Suprapubic skin (tissue), 3 donors: ENCODE data around the gene B9D2.

Source experiments
- POLR2A ChIP-seq, 2 donors: fragments of 450-650 bp; IDR thresholded peaks; one replicate each; pipeline ENCODE4 v1.6.1; 2017; ENCODE audit warnings: antibody characterized with exemption in 2 of 2, mild to moderate bottlenecking in 2 of 2, moderate library complexity in 2 of 2
- TF ChIP-seq, protein P1 (sequence below), 2 donors: fragments of 200-600 bp in 1 of 2; fragments of 450-650 bp in 1 of 2; sonication (generic) in 1 of 2; IDR thresholded peaks; one replicate each; pipeline ENCODE4 v1.5.1; 2016 to 2019; ENCODE audit warnings: antibody characterized with exemption in 2 of 2, mild to moderate bottlenecking in 1 of 2, moderate library complexity in 1 of 2

DNA sequence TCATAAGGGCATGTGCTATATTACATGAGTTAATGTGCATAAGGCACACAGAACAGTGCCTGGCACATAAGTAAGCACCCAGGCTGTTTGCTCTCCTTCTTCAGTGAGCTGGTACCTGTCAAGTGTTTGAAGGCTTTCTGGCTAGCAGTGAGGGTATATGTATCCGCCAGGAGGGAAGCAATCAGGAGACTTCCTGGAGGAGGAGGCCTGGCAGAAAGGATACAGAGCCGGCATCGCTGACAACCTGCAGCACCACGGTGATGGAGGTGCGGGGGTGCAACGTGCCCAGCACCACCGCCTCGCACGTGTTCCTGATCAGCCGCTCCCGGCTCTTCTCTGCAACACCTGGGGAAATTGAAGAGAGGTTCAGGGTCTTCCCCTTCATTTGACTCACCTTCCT lies 27.7 kb upstream of the B9D2 start:
- TF ChIP-seq, protein P1, sequence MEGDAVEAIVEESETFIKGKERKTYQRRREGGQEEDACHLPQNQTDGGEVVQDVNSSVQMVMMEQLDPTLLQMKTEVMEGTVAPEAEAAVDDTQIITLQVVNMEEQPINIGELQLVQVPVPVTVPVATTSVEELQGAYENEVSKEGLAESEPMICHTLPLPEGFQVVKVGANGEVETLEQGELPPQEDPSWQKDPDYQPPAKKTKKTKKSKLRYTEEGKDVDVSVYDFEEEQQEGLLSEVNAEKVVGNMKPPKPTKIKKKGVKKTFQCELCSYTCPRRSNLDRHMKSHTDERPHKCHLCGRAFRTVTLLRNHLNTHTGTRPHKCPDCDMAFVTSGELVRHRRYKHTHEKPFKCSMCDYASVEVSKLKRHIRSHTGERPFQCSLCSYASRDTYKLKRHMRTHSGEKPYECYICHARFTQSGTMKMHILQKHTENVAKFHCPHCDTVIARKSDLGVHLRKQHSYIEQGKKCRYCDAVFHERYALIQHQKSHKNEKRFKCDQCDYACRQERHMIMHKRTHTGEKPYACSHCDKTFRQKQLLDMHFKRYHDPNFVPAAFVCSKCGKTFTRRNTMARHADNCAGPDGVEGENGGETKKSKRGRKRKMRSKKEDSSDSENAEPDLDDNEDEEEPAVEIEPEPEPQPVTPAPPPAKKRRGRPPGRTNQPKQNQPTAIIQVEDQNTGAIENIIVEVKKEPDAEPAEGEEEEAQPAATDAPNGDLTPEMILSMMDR (IDR thresholded peaks at IDR 0.05) = no peak
- no peak for TF ChIP-seq POLR2A (IDR thresholded peaks at IDR 0.05)
